Uterus (tissue), 4 donors: ENCODE data around the gene SHOC2. TPM values are rescaled to one million over a fixed set of nuclear protein-coding genes. Genes with fewer than 3 reads are reported as not detected.
A peak's percentile ranks its signal among the peaks of the same experiment; 100 is the strongest.

Experiments
- DNase-seq, 2 donors: peaks; one replicate each; pipeline ENCODE4 v3.0.0-alpha.2; 2019 to 2020
- H3K27ac ChIP-seq, 2 donors: fragments of 200-600 bp; sonication (generic); 1 replicate in 1 of 2; 2 replicates in 1 of 2; pipeline ENCODE4 v1.5.1; 2016 to 2018
- H3K27me3 ChIP-seq, 2 donors: fragments of 200-600 bp; sonication (generic); one replicate each; pipeline ENCODE4 v1.5.1; 2018 to 2019; ENCODE audit warnings: control low read depth in 1 of 2
- H3K36me3 ChIP-seq, 2 donors: fragments of 200-600 bp; sonication (generic); one replicate each; pipeline ENCODE4 v1.5.1; 2019; ENCODE audit warnings: control low read depth in 1 of 2
- H3K4me1 ChIP-seq, 2 donors: fragments of 200-600 bp; sonication (generic); one replicate each; pipeline ENCODE4 v1.5.1; 2018 to 2019; ENCODE audit warnings: control low read depth in 1 of 2
- H3K4me3 ChIP-seq, 2 donors: fragments of 200-600 bp; sonication (generic); 1 replicate in 1 of 2; 2 replicates in 1 of 2; pipeline ENCODE4 v1.5.1; 2018 to 2019; ENCODE audit warnings: mild to moderate bottlenecking in 1 of 2
- H3K9me3 ChIP-seq, 2 donors: fragments of 200-600 bp; sonication (generic); one replicate each; pipeline ENCODE4 v1.5.1; 2019; ENCODE audit warnings: control low read depth in 1 of 2
- POLR2A ChIP-seq, 2 donors: fragments of 450-650 bp; IDR thresholded peaks; one replicate each; pipeline ENCODE4 v1.6.1; 2016; ENCODE audit warnings: antibody characterized with exemption in 2 of 2, mild to moderate bottlenecking in 1 of 2, moderate library complexity in 1 of 2
- intact Hi-C: fragments of 100-400 bp; cut with DNase I; formaldehyde crosslinking; loops from one replicate; pipeline ENCODE4 v1.15.1; 2023; ENCODE audit warnings: low total_unique reads
- total RNA-seq, 4 donors: library from RNA; depleted of rRNA in 3 of 4; stranded (reverse); fragments of >200 nt in 3 of 4; gene quantifications; one replicate each; pipeline versions ENCODE4 v1.1.0 to v1.2.4, GENCODE V29; 2014 to 2023
- TF ChIP-seq, protein P1 (sequence below), 4 experiments: fragments of 200-600 bp in 2 of 4; fragments of 450-650 bp in 2 of 4; sonication (generic) in 2 of 4; IDR thresholded peaks; one replicate each; pipeline ENCODE4 v1.5.1; 2016 to 2019; ENCODE audit warnings: antibody characterized with exemption in 4 of 4, mild to moderate bottlenecking in 2 of 4, moderate library complexity in 1 of 4
- donor health status: DM: yes; HTN: yes; CAD: no.

SHOC2 gene
- 100 to 1,000 TPM in 2 of 4 donors, 10 to 100 TPM in 2; 21.3 to 114 (median 92.5) TPM for total RNA-seq

DNA sequence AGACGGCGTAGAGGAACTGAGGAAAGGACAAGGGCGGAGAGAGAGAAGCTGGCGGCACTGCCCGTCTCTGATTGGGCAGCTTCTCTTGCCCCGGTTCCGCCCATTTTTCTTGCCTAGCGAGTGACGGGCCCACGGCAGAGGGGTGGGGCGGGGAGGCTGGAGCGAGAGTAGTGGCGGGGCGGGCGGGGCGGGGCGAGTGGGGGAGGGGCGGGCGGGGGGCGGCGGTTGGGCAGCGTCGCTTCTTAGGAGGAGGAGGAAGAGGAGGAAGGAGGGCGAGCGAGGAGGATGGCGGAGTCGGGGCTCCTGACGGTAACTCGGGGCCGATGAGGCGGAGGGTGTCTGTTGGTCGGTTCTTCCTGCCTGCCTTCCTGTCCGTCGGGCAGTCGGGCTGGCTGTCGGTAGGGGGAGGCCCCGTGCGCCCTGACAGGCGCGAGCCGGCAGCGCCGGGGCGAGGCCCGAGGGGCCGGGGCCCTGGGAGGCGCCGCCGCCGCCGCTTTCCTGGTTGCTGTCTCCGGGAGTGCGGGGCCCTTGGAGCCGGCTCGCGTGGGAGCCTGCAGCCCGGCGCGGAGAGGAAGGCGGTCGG is at the start of gene SHOC2:
TSS of gene SHOC2 (plus strand) at position 256 of the 583 bp plus-strand sequence. CDS start 44,755 bp downstream, outside the sequence.
- Histone ChIP-seq H3K27me3 (no peaks in the 10 kb centered on the region), H3K27ac (peak within 1 kb of the TSS; percentile 100), H3K9me3 (no peaks in the 10 kb centered on the region), H3K36me3 (no peaks in the 10 kb centered on the region), H3K4me1 (peaks cover 6 to 15% of the 10 kb centered on the region in 2 donors), H3K4me3 (peak within 1 kb of the TSS; percentile 89 to 99)
- TF ChIP-seq, protein P1, sequence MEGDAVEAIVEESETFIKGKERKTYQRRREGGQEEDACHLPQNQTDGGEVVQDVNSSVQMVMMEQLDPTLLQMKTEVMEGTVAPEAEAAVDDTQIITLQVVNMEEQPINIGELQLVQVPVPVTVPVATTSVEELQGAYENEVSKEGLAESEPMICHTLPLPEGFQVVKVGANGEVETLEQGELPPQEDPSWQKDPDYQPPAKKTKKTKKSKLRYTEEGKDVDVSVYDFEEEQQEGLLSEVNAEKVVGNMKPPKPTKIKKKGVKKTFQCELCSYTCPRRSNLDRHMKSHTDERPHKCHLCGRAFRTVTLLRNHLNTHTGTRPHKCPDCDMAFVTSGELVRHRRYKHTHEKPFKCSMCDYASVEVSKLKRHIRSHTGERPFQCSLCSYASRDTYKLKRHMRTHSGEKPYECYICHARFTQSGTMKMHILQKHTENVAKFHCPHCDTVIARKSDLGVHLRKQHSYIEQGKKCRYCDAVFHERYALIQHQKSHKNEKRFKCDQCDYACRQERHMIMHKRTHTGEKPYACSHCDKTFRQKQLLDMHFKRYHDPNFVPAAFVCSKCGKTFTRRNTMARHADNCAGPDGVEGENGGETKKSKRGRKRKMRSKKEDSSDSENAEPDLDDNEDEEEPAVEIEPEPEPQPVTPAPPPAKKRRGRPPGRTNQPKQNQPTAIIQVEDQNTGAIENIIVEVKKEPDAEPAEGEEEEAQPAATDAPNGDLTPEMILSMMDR (IDR thresholded peaks at IDR 0.05): peak in 2 of 4 experiments; percentile 40 to 45
- peak; percentile 49 to 86 for TF ChIP-seq POLR2A (IDR thresholded peaks at IDR 0.05)
- peak; percentile 98 to 100 for DNase-seq
- intact Hi-C loops: no loop called here

DNA sequence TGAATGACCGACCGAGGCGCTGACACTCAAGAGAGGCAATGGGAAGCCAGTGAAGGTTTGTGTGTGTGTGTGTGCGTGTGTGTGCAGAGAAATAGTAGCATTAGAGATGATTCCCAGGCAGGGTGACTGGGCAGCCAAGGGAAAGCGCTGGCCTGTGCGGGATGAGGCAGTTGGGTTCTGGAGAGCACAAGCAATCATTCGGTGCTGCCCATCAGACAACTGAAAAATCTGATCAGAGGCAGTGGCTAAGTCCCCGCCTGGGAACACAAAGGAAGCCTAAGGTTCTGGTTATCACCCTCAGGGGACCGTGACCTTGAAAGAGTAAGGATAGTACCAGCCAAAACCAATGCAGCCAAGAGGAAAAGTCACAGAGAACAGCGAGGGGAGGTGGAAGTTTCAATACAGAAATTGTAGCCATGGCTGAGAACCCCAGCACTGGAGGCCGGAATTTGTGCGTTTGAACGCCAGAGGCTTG is 48.5 kb upstream of the SHOC2 start:
- no peak for DNase-seq
- TF ChIP-seq POLR2A (IDR thresholded peaks at IDR 0.05): no peak
- TF ChIP-seq, protein P1 (IDR thresholded peaks at IDR 0.05): no peak
- no peaks in the 10 kb centered on the region for H3K36me3 ChIP-seq
- H3K9me3 ChIP-seq: no peaks in the 10 kb centered on the region
- peaks cover 3 to 6% of the 10 kb centered on the region in 2 donors for H3K4me1 ChIP-seq
- H3K27me3 ChIP-seq: no peaks in the 10 kb centered on the region
- intact Hi-C loops: loop anchor here (10.0 kb wide), 1 partner anchor 46 kb away; no protein-coding TSS in a partner anchor
- H3K27ac ChIP-seq: peak overlapping the region; percentile 98 to 99
- H3K4me3 ChIP-seq: peak overlapping the region; percentile 93 to 100

- no peaks in the 10 kb centered on the region for H3K9me3 ChIP-seq
- H3K36me3 ChIP-seq: no peaks in the 10 kb centered on the region
- peak within 1 kb of the TSS; percentile 93 to 100 for H3K4me3 ChIP-seq
- TF ChIP-seq POLR2A (IDR thresholded peaks at IDR 0.05): peak; percentile 89 to 95
- TF ChIP-seq, protein P1 (IDR thresholded peaks at IDR 0.05): peak in 2 of 4 experiments; percentile 1 to 4
- peak; percentile 100 for DNase-seq
- H3K27me3 ChIP-seq: no peaks in the 10 kb centered on the region
- H3K27ac ChIP-seq: peak within 1 kb of the TSS; percentile 98 to 99
- H3K4me1 ChIP-seq: peaks cover 0 to 7% of the 10 kb centered on the region in 2 donors
- intact Hi-C loops: loop anchor here (10.0 kb wide), 1 partner anchor 47 kb away; no protein-coding TSS in a partner anchor
These were observed 47.9 kb upstream of the SHOC2 start, which contains the start of gene PDCD4 for GRCh38 chr10:110871298-110872084. Gene PDCD4 (plus strand): TSS chr10:110871928. CDS start chr10:110876028, 4,100 bp downstream.

GRCh38 chr10:110872145-110872983 is 47.0 kb upstream of the SHOC2 start:
- Histone ChIP-seq H3K27ac (peak overlapping the region; percentile 98 to 99), H3K36me3 (no peaks in the 10 kb centered on the region), H3K4me1 (peaks cover 0 to 7% of the 10 kb centered on the region in 2 donors), H3K4me3 (peak overlapping the region; percentile 93 to 100), H3K9me3 (no peaks in the 10 kb centered on the region), H3K27me3 (no peaks in the 10 kb centered on the region)
- peak in 1 of 2 donors; percentile 20 for TF ChIP-seq POLR2A (IDR thresholded peaks at IDR 0.05)
- TF ChIP-seq, protein P1 (IDR thresholded peaks at IDR 0.05): peak in 1 of 4 experiments; percentile 43
- peak; percentile 71 to 80 for DNase-seq
- intact Hi-C loops: loop anchor here (10.0 kb wide), 1 partner anchor 48 kb away; no protein-coding TSS in a partner anchor
